Right lung (tissue), 5 donors: ENCODE results near the gene CDO1. TPM values are rescaled to one million over a fixed set of nuclear protein-coding genes. Genes with fewer than 3 reads are reported as not detected.
"Not testable (repeated sequence)": the region's sequence is repeated elsewhere in the genome, so short reads cannot be mapped to it uniquely, and the experiment has no call there.

Source experiments
- DNase-seq, 2 donors: peaks; one replicate each; pipeline ENCODE4 v3.0.0-alpha.2; 2013
- polyA plus RNA-seq, 5 donors: library from polyadenylated mRNA; unstranded; fragments of 120-200 nt; gene quantifications; one replicate each; pipeline versions ENCODE4 v1.2.1 to v1.2.3, GENCODE V29; 2013; ENCODE audit warnings: inconsistent platforms in 1 of 5, low replicate concordance in 1 of 5; ENCODE audit not compliant: insufficient read length in 5 of 5, insufficient read depth in 1 of 5

CDO1 gene
- polyA plus RNA-seq, 5 donors = 54.7 to 90.6 (median 60.7) TPM

DNA sequence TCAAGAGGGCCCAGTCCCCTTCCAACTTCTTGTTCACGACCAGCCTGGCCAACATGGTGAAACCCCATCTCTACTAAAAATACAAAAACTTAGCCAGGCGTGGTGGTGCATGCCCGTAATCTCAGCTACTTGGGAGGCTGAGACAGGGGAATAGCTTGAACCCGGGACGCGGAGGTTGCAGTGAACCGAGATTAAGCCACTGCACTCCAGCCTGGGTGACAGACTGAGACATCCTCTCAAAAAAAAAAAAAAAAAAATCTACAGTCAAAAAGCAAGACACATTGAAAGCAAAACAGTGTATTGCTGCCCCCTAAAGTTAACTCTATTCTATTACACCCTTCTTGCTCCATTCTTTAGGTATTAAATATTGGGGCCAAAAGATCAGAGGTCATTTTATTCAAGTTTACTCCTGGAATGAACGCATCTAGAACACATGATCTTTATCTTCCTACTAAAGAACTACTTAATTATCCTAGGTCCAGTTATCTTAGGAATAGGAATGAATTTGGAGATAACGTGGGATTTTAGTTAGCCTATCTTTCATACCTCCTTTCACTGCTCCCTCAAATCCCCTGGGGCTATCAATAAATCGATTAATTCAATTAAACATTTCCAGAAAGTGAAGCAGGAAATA is 22.5 kb upstream of the CDO1 start:
- DNase-seq = peak in 1 of 2 donors; percentile 47

DNA sequence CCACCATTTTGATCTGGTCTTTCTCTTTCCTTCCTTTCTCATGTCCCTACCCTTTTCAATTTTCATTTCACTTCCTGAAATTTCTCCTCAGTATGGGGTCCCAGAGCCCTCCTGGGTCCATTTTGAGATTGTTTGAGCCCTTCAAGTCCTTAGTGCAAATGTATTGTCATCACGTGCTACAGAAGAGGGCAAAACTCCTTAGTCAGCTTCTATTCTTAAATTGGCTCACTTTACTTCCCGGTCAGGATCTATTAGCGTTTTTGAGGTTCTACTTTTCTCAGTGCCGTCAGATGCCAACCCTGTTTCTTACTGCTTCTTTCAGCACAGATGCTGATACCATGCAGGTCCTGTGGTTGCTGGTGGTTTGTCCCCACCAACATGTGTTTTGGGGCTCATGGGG is 19.0 kb upstream of the CDO1 start:
- no peak for DNase-seq

DNA sequence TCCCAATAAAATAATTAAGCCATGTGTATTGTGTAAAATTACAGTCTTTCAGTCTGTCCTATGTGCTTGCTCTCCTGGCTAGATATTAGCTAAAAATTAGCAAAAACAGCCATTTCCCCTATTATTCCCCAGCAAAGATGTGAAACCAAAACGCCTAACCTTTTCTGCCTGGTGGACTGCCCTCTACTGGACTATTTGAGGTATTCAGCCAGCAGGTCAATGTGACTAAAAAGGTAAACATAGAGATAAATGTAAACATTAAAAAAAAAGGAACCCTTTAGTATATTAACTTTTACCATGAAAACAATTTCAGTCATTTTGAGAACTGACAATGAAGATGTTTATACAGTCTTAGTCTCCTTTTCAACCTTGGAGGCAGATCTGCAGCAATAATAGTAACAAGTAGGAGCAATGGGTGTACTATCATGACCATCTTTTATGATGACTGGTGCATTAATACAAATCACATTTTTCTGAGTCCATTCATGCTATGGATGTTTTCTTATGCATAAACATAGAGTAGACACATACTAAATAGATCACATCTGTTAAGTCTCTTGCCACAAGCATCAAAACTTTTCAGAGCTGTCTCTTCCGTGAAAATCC is 14.8 kb upstream of the CDO1 start:
- no peak for DNase-seq

DNA sequence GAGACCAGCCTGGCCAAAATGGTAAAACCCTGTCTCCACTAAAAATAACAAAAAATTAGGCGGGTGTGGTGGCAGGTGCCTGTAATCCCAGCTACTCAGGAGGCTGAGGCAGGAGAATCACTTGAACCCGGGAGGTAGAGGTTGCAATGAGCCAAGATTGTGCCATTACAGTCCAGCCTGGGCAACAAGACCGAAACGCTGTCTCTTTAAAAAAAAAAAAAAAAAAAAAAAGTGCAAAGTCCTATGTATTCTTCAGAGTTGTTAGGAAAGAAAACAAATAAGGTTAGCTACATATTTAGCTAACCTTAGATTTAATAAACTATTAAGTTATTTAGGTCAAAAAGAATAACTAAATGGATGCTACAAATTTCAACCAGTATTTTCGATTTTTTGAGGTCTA is 13.5 kb upstream of the CDO1 start:
- DNase-seq = no peak

DNA sequence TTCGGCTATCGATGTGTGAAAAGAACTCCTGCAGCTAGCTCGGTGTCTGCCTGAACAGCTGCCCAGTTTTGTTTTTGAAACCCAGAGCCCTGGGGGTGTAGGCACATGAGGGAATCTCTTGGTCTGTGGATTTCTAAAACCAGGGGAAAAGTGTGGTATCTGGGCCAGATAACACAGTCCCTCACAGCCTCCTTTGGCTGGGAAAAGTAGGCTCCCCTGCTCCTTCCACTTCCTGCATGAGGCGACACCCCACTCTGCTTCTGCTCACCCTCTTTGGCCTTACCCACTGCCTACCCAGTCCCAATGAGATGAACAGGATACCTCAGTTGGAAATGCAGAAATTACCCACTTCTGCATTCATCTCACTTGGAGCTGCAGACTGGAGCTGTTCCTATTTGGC is 9.5 kb upstream of the CDO1 start:
- no peak for DNase-seq

DNA sequence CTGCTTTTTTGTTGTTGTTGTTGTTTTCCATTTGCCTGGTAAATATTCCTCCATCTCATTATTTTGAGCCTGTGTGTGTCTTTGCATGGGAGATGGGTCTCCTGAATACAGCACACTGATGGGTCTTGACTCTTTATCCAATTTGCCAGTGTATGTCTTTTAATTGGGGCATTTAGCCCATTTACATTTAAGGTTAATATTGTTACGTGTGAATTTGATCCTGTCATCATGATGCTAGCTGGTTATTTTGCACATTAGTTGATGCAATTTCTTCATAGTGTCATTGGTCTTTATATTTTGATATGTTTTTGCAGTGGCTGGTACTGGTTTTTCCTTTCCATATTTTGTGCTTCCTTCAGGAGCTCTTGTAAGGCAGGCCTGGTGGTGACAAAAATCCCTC is 8.5 kb upstream of the CDO1 start:
- DNase-seq = not testable (repeated sequence)

DNA sequence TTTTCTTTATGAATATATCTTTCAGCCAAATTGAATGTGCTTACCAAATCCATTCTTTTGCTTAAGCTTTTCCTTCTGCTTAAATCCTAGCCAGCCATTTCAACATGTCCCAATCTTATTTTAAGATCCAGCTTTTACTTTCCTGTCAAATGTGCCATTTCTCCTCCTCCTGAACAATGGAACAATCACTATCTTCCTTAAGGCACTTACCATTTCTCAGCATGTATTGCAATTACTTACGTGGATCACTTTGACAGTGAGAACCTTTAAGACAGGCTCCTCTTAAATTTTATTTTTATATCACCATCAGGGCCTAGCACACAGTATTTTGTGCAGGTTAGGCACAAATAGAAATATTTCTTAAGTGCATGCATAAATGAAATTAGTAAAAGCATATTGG is 4.4 kb upstream of the CDO1 start:
- DNase-seq = no peak

DNA sequence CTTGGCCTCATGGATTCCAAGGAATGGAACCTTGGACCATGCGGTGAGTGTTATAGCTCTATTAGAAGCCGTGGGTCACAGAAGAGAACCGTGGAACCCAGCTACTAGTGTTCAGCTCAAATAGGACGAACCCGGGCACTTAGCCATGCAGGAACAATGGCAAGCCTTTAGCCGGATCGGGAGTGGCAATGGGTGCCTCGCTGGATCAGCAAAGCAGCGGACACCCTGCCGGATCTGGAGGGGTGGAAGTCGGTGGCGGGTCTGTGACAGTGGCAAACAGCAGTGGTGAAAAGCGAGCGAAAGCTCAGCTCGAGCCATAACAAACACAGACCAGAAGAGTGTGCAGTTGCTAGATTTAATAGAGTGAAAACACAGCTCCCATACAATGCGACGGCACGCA is 2.4 kb upstream of the CDO1 start:
- DNase-seq = no peak

DNA sequence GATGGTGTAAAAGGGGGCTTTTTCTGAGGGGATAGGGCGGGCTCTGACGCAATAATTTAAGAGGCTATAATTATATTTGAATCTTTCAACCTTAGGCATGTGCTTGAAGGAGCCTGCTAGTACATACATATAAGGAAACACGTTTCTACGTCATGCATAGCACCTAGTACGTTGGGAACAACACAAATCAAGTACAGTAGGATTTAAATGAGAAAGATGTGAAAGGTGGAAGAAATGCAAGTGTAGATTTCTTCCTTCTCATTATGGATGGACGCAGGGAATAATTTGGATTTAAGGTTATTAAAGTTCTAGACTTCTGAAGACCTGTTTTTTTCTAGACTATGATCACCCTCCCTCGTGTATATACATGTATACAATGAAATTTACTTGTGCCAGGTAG is 927 bp upstream of the CDO1 start:
- DNase-seq = no peak

DNA sequence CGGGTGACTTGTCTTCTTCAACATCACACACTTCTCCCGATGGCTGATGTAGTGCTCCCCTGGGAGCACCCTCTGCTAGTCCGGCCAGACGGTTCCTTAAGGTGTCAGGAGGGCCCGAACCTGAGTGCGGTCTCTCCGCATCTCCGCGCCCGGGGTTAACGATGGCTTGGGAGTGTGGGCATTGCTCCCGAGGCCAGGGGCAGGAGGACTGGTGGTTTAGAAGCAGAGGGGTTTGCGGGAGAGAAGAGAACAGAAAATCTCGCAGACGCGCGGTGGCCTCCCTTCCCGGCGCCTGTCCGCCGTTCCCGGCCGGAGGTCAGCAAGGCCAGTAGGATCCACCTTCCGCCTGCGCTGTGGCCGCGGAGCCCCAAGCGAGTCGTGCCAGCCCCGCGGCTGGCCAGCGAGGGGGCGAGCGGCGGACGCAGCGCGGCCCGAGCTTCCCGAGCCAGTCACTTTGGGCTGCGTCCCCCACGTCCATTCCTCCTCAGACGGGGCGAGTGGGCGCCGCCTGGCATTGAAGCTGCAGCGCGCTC is 700 bp downstream of the CDO1 start:
- peak; percentile 18 to 23 for DNase-seq

DNA sequence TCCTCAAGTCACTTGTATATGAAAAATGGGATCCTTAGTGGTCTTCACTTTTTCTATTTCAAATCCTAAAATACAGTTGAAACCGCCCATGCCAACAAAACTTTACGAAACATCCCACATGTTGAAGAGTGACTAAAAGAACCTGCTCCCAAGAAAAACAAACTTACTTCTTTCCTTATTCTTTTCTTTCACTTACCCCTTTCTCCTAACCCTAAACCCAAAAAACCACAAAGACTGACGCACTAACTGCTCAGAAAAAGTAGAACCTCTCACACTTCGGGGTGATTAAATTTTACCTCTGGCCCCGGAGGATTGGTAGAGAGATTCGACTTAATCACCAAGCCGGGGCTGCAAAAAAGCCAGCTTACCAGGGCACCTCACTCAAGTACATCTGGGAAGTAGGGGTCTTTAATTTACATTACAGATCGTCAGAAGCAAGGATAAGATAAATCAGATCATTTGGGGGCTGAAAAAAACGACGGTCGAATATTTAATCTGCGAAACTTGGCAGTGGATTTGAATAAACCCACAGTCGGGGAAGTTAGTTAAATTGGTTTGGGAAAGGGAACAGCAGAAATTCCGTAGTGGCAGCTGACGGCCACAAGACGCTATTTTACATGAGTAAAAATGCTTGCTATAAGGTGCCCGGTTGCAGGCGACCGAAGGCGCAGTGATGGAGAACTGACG is 1.3 kb downstream of the CDO1 start:
- no peak for DNase-seq

DNA sequence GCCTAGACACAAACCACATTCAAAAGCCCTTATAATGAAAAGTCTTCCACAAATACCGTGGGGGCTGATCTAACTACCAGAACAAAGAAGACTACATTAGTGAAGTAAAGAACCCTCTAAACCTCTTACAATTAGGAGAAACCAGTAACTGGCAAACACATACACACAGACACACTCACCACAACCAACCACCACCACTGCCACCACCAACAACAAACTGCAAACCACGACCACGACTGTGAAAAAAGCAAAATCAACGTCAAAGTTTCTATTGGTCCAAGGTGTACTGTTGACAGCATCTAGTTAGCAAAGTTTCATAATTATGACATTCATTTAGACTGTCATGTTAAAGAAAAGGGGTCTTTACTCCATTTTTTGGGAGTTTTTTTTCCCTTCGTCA is 2.7 kb downstream of the CDO1 start:
- DNase-seq = no peak

DNA sequence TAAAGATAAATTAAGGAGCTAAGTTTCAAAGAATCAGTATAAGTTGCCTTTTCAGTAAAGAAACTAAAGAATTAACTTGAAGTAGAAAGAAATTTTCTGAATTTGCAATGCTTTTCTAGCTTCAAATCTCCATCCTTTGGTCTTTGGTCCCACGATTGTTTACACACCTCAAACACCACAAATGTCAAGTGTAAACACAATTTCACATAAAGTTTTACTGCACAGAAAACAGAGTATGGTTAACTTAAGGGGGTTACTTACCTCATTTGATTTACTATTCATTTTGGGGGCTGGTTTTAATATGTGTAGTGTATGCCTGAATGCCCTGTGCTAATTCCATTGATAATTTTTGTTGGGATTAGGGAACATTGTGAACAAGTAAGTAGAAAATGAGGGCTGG is 4.1 kb downstream of the CDO1 start:
- DNase-seq = no peak

DNA sequence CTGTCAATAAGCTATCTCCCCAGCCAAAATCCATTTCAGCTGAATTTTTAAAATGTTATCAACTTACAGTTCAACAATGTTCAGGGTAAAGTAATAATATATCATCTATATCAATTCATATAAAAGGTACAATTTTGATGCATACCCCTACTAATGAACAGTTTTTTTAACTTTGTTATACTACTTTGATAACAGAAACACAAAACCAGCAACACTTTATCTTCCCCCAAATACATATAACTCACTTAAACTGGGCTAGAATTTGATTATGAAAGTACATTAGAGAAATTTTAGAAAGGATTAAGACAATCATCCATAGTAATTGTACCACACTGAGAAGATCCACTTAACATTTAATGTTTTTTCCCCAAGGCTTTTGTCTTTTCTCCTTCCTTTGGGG is 5.1 kb downstream of the CDO1 start:
- no peak for DNase-seq

DNA sequence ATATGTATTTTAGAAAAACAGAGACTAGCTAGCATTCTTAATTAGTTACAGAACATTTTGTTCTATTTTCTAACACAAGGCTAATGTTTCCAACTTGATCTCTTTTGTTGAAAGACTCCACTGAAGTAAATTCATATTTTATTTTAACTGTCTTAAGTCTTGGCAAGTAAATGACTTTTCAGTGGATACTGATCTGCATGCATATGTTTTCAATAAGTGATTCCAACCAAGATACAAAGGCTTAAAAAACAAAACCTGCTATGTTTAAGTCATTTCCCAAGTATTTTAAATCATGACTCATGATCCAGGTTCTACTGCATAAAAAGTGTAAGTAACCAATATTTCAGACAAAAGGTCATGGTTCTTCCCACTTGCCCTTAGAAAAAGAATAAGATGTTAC is 5.7 kb downstream of the CDO1 start:
- DNase-seq = no peak

DNA sequence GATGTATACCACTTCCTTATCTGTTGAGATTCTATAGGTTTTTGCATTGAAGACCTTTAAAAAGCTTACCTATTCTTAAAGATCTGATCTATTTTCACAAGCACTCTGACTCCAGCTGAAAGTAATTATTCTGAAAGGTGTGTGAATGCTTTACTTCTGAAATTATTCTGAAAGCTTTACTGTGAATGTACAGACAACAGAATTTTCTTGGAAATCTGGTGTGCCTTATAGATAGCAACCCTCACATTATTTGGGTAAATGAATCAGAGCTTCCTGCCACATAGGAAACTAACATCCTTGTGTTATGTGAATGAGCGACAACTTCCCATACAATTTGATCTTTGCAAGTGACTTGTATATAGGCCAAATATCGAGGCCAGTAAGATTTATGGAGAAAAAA is 6.5 kb downstream of the CDO1 start:
- DNase-seq = no peak

DNA sequence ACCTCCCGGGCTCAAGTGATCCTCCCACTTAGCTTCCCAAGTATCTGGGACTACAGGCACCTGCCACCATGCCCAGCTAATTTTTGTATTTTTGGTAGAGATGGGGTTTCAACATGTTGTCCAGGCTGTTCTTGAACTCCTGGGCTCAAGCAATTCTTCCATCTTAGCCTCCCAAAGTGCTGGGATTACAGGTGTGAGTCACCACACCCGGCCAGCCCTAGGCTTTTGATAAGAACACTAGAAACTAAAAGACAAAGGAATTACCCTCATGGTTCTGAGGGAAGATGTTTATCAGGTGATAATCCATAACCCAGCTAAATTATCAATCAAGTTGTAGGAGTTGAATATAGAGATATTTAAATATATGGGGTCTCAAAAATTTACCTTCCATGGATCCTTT is 8.4 kb downstream of the CDO1 start:
- DNase-seq = not testable (repeated sequence)

DNA sequence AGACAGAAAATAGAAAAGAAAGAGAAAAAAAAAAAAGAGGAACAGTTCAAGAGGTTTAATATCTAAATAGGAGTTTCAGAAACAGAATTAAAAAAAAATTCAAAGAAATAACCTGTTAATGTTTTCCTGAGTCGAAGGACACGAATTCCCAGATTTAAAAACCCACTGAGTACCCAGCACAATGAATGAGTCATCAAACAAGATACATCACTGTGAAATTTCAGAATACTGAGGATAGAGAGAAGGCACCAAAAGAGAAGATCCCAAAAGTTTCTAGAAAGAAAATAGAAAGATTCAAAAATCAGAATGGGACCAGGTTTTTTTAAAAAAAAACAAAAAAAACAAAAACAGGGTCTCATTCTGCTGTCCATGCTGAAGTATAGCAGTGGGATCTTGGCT is 8.8 kb downstream of the CDO1 start:
- DNase-seq = no peak

DNA sequence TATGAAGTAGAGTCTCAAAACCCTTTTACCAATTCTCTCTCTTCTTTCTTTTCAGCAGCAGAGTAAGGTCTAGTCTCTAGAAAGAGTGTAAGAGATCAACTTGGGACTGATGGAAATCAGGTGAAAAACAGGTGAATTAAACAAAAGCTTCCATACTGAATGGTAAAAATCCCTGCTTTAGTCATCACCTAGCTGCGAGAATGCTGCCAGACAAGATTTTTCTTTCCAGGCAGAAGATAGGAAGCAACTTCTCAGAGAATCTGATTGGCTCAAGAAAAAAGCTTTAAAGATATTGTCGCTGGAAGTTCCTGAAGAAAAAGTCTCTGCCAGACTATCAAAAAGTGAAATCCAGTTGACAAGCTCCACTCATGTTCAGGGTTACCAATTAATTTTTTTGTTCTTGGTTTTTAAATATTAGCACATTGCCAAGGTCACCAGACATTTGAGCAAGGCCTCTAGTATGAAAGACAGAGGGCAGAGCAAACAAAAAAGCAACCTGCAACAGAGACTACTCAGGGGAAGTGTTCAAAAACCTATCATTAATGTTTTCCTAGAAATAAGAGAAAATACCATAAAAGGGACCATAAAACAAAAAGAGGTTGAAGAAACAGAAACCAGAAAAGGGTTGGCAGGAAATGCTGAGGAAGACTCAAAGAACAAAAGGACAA is 9.3 kb downstream of the CDO1 start:
- DNase-seq = no peak

DNA sequence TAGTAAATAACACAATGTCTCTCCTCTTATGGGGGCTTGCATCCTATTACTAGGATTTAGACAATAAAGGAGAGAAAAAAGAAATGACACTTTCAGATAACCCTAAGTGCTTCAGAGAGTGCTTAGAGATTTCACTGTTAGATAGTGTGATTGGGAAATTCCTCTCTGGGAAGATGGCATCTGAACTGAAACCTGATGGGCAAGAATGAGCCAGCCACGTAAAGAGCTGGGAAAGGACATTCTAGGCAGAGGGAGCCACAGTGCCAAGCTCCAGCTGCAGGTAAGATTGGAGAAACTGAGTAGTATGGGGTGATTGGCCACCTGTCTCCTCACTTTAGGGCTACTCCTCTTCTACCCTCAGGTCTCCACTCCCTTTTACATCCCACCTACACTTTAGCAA is 14.5 kb downstream of the CDO1 start:
- no peak for DNase-seq

DNA sequence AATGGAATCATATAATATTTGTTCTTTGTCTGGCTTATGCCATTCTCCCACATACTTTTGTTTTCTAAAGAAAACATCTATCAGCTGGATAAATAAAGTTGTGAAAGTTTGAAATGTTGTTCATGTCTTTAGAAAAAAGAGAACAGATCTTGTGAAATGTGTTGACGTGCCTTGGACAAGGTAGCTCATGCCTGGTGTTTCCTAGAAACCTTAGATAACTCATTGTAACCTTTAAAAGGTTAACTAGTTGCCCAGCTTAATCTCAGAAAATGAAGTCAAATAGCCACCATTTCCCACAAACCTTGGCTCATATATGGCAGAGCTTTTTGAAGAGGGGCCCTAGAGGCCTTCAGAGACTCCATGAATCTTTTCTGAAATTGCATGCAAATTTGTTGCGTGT is 15.3 kb downstream of the CDO1 start:
- no peak for DNase-seq

DNA sequence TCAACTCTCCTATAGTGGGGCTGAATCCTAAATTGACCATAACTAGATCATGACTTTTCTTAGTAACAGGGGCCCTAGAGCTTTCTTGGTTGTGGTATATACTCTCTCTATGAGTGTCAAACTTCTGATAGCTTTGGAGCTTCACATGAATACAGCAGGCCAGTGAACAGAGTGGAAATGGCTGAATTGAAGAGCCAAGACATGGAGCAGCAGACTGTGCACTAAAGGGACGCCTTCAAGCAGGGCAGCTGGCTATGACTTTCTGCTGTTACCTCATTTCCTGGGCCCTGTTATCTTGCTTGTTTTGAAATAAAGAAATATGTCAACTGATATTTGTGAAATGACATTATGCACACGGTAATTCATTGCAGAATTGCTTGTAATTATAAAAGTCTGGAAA is 16.4 kb downstream of the CDO1 start:
- no peak for DNase-seq

DNA sequence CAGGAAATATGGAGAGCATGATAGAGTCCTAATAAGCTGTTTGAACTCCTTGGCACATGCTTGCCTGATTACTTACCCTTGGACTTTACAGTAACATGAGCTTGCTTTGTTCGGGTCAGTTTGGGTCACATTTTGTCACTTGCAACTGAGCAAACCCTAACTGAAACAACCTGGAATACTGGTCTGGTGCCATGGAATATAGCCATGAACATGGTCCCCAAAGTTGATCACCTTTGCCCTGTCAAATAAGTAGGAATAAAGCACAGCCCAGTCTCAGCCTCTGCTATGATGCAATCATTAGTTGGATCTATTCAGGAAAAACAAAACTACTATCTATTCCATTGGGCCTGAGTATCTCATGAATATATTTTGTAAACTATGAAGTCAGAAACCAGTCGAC is 18.2 kb downstream of the CDO1 start:
- no peak for DNase-seq
